Left ventricle myocardium inferior (tissue), 1 donor: ENCODE results near the gene ACER3. TPM values are rescaled to one million over a fixed set of nuclear protein-coding genes. Genes with fewer than 3 reads are reported as not detected.

ENCODE experiments used
- DNase-seq: peaks from one replicate; pipeline ENCODE4 v3.0.0-alpha.2; 2020
- H3K27ac ChIP-seq: fragments of 200-600 bp; replicated peaks from 2 replicates; pipeline ENCODE4 v1.8.0; 2021
- H3K27me3 ChIP-seq: fragments of 200-600 bp; 2 replicates; pipeline ENCODE4 v1.8.0; 2021; ENCODE audit warnings: low read depth
- H3K36me3 ChIP-seq: fragments of 200-600 bp; 2 replicates; pipeline ENCODE4 v1.8.0; 2021
- H3K4me1 ChIP-seq: fragments of 200-600 bp; 2 replicates; pipeline ENCODE4 v1.8.0; 2021
- H3K4me3 ChIP-seq: fragments of 200-600 bp; 2 replicates; pipeline ENCODE4 v1.8.0; 2021; ENCODE audit warnings: mild to moderate bottlenecking, moderate library complexity
- H3K9me3 ChIP-seq: fragments of 200-600 bp; replicated peaks from 2 replicates; pipeline ENCODE4 v1.8.0; 2021
- CTCF ChIP-seq: fragments of 200-600 bp; IDR thresholded peaks from 2 replicates; pipeline ENCODE4 v1.8.0; 2021; ENCODE audit warnings: antibody characterized with exemption, mild to moderate bottlenecking, borderline replicate concordance
- intact Hi-C: fragments of 100-400 bp; cut with micrococcal nuclease; formaldehyde crosslinking; loops from one replicate; pipeline ENCODE4 v1.11.0; 2022
- total RNA-seq: library from RNA; stranded (reverse); fragmentation: NEBNext Ultra II Directional; extraction: Animal tissue kit (Norgen Biotek cat#: 25700); gene quantifications from one replicate; pipeline ENCODE4 v1.2.1, GENCODE V29; 2021
- donor health status: DM: no; HTN: yes; CAD: no; lungs with severe emphysema.

Gene ACER3
- total RNA-seq, 1 donor from 2014 or later: 8.5 TPM

GRCh38 chr11:77030834-77031414 is 170.2 kb downstream of the ACER3 start:
- H3K27me3 ChIP-seq: peaks cover 58% of the 10 kb centered on the region
- no peaks in the 10 kb centered on the region for H3K36me3 ChIP-seq
- peaks cover 4% of the 10 kb centered on the region for H3K4me1 ChIP-seq
- H3K27ac ChIP-seq: no peak overlapping the region
- intact Hi-C loops: no loop called here
- DNase-seq: no peak
- no peaks in the 10 kb centered on the region for H3K9me3 ChIP-seq
- H3K4me3 ChIP-seq: no peak overlapping the region
- TF ChIP-seq CTCF: no peak

GRCh38 chr11:77031599-77031998 is 170.9 kb downstream of the ACER3 start:
- no peak for TF ChIP-seq CTCF

GRCh38 chr11:77035039-77035438 is 174.3 kb downstream of the ACER3 start:
- Histone ChIP-seq H3K4me1 (peaks cover 8% of the 10 kb centered on the region), H3K9me3 (no peaks in the 10 kb centered on the region), H3K27ac (no peak overlapping the region), H3K4me3 (no peak overlapping the region), H3K36me3 (no peaks in the 10 kb centered on the region), H3K27me3 (peaks cover 93% of the 10 kb centered on the region)
- DNase-seq: no peak
- intact Hi-C loops: no loop called here
- TF ChIP-seq CTCF: no peak

More at GRCh38 chr11:77031599-77031998, 170.9 kb downstream of the ACER3 start:
- H3K27me3 ChIP-seq: peaks cover 65% of the 10 kb centered on the region
- intact Hi-C loops: no loop called here
- peaks cover under 1% of the 10 kb centered on the region for H3K4me1 ChIP-seq
- no peak overlapping the region for H3K4me3 ChIP-seq
- no peak overlapping the region for H3K27ac ChIP-seq
- no peaks in the 10 kb centered on the region for H3K9me3 ChIP-seq
- no peaks in the 10 kb centered on the region for H3K36me3 ChIP-seq
- no peak for DNase-seq

GRCh38 chr11:77035580-77035979 is 174.9 kb downstream of the ACER3 start:
- H3K27me3 ChIP-seq: peaks cover 93% of the 10 kb centered on the region
- peaks cover 10% of the 10 kb centered on the region for H3K4me1 ChIP-seq
- H3K9me3 ChIP-seq: no peaks in the 10 kb centered on the region
- intact Hi-C loops: no loop called here
- no peak overlapping the region for H3K4me3 ChIP-seq
- H3K27ac ChIP-seq: no peak overlapping the region
- no peak for TF ChIP-seq CTCF
- DNase-seq: no peak
- no peaks in the 10 kb centered on the region for H3K36me3 ChIP-seq

- DNase-seq: no peak
- Histone ChIP-seq H3K27ac (no peak overlapping the region), H3K36me3 (no peaks in the 10 kb centered on the region), H3K4me1 (peaks cover 10% of the 10 kb centered on the region), H3K4me3 (no peak overlapping the region), H3K9me3 (no peaks in the 10 kb centered on the region), H3K27me3 (peaks cover 93% of the 10 kb centered on the region)
- intact Hi-C loops: no loop called here
- no peak for TF ChIP-seq CTCF
Measured at GRCh38 chr11:77036398-77036797, 175.7 kb downstream of the ACER3 start.

GRCh38 chr11:77037057-77037456 is 176.3 kb downstream of the ACER3 start:
- intact Hi-C loops: no loop called here
- peaks cover 93% of the 10 kb centered on the region for H3K27me3 ChIP-seq
- no peak overlapping the region for H3K4me3 ChIP-seq
- no peak for DNase-seq
- no peaks in the 10 kb centered on the region for H3K9me3 ChIP-seq
- H3K27ac ChIP-seq: no peak overlapping the region
- TF ChIP-seq CTCF: no peak
- peaks cover 10% of the 10 kb centered on the region for H3K4me1 ChIP-seq
- H3K36me3 ChIP-seq: no peaks in the 10 kb centered on the region
